Suprapubic skin (tissue), 3 donors: ENCODE results near the gene KCNMB2.

Source experiments
- POLR2A ChIP-seq, 2 donors: fragments of 450-650 bp; IDR thresholded peaks; one replicate each; pipeline ENCODE4 v1.6.1; 2017; ENCODE audit warnings: antibody characterized with exemption in 2 of 2, mild to moderate bottlenecking in 2 of 2, moderate library complexity in 2 of 2
- TF ChIP-seq, protein P1 (sequence below), 2 donors: fragments of 200-600 bp in 1 of 2; fragments of 450-650 bp in 1 of 2; sonication (generic) in 1 of 2; IDR thresholded peaks; one replicate each; pipeline ENCODE4 v1.5.1; 2016 to 2019; ENCODE audit warnings: antibody characterized with exemption in 2 of 2, mild to moderate bottlenecking in 1 of 2, moderate library complexity in 1 of 2

DNA sequence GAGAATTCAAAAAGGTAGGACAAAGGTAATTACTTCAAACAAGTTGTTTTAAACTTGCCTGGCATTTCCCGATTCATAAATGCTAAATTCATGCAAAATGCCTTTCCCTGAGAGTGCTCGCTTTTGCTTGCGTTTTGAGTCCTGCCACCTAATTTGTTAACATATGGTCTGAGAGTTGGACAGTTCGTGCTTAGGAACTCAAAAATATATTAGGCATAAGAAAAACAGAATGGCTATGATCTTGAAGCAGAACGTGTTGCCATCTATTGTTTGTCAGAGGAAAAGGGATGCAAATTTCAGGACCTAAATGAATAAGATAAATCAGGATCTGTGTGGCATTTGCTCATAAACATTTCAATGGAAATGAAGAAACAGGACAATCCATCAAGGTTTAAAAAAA is 339.6 kb downstream of the KCNMB2 start:
- TF ChIP-seq POLR2A (IDR thresholded peaks at IDR 0.05), result no peak
- TF ChIP-seq, protein P1, sequence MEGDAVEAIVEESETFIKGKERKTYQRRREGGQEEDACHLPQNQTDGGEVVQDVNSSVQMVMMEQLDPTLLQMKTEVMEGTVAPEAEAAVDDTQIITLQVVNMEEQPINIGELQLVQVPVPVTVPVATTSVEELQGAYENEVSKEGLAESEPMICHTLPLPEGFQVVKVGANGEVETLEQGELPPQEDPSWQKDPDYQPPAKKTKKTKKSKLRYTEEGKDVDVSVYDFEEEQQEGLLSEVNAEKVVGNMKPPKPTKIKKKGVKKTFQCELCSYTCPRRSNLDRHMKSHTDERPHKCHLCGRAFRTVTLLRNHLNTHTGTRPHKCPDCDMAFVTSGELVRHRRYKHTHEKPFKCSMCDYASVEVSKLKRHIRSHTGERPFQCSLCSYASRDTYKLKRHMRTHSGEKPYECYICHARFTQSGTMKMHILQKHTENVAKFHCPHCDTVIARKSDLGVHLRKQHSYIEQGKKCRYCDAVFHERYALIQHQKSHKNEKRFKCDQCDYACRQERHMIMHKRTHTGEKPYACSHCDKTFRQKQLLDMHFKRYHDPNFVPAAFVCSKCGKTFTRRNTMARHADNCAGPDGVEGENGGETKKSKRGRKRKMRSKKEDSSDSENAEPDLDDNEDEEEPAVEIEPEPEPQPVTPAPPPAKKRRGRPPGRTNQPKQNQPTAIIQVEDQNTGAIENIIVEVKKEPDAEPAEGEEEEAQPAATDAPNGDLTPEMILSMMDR (IDR thresholded peaks at IDR 0.05), result no peak
